ENCODE results near the gene AGTR1. TPM values are rescaled to one million over a fixed set of nuclear protein-coding genes. Genes with fewer than 3 reads are reported as not detected.

The AGTR1 gene
- polyA plus RNA-seq, 1 donor (not counting 4 experiments of a cell fraction or from before 2014, with no cell fraction given) = not detected

- dilution Hi-C loops (cut with MboI; ENCODE audit: extremely low pct_ligation_motif_present, low sequenced_read_pairs) = no loop called here
- Histone ChIP-seq H4K20me1 (ENCODE audit: control insufficient read depth, extremely low read depth, insufficient read depth, low read length) (no peaks in the 10 kb centered on the region), H3K36me3 (ENCODE audit: control insufficient read depth in 2 of 2, extremely low read depth in 1 of 2, insufficient read depth in 2 of 2, low read length in 2 of 2) (no peaks in the 10 kb centered on the region), H3K9me3 (ENCODE audit: control insufficient read depth, low read depth, low read length) (no peaks in the 10 kb centered on the region), H2AFZ (ENCODE audit: control insufficient read depth, low read length) (no peak overlapping the region), H3K27me3 (ENCODE audit: control insufficient read depth, extremely low read depth, insufficient read depth, low read length) (no peaks in the 10 kb centered on the region), H3K27ac (ENCODE audit: control insufficient read depth, insufficient read depth, low read length) (no peak overlapping the region), H3K9me1 (ENCODE audit: control insufficient read depth, extremely low read depth, insufficient read depth, low read length) (no peaks in the 10 kb centered on the region), H3K79me2 (ENCODE audit: control insufficient read depth, insufficient read depth, low read length) (no peaks in the 10 kb centered on the region), H3K4me3 (ENCODE audit: control insufficient read depth in 2 of 3, extremely low read depth in 1 of 3, insufficient read depth in 2 of 3, low read depth in 1 of 3, low read length in 3 of 3) (no peak overlapping the region), H3K4me2 (ENCODE audit: control insufficient read depth, extremely low read depth, insufficient read depth, low read depth, low read length) (no peak overlapping the region), H3K9ac (ENCODE audit: control insufficient read depth, extremely low read depth, insufficient read depth, low read length) (no peak overlapping the region), H3K4me1 (ENCODE audit: control insufficient read depth, extremely low read depth, insufficient read depth, low read length) (no peaks in the 10 kb centered on the region)
- TF ChIP-seq CTCF (optimal IDR thresholded peaks at IDR 0.05 in 1 of 3, IDR thresholded peaks at IDR 0.05 in 1 of 3, conservative IDR thresholded peaks at IDR 0.05 in 1 of 3; ENCODE audit: extremely low read depth in 1 of 3, insufficient read depth in 2 of 3, low read length in 3 of 3) (no peak), EZH2 (IDR thresholded peaks at IDR 0.05; ENCODE audit: low read length) (no peak)
- DNase-seq (ENCODE audit: low read depth, low spot score) (no peak), FAIRE-seq (no peak)
Measured at GRCh38 chr3:148763986-148764935, 66.6 kb downstream of the AGTR1 start.

GRCh38 chr3:148772361-148772760 is 74.7 kb downstream of the AGTR1 start:
- TF ChIP-seq EZH2 (IDR thresholded peaks at IDR 0.05; ENCODE audit: low read length) = no peak
- TF ChIP-seq CTCF (optimal IDR thresholded peaks at IDR 0.05 in 1 of 3, IDR thresholded peaks at IDR 0.05 in 1 of 3, conservative IDR thresholded peaks at IDR 0.05 in 1 of 3; ENCODE audit: extremely low read depth in 1 of 3, insufficient read depth in 2 of 3, low read length in 3 of 3) = no peak
- Histone ChIP-seq H3K4me3 (ENCODE audit: control insufficient read depth in 2 of 3, extremely low read depth in 1 of 3, insufficient read depth in 2 of 3, low read depth in 1 of 3, low read length in 3 of 3) (no peak overlapping the region), H3K9me3 (ENCODE audit: control insufficient read depth, low read depth, low read length) (no peaks in the 10 kb centered on the region), H3K79me2 (ENCODE audit: control insufficient read depth, insufficient read depth, low read length) (no peaks in the 10 kb centered on the region), H3K9ac (ENCODE audit: control insufficient read depth, extremely low read depth, insufficient read depth, low read length) (no peak overlapping the region), H4K20me1 (ENCODE audit: control insufficient read depth, extremely low read depth, insufficient read depth, low read length) (no peaks in the 10 kb centered on the region), H3K9me1 (ENCODE audit: control insufficient read depth, extremely low read depth, insufficient read depth, low read length) (no peaks in the 10 kb centered on the region), H3K27me3 (ENCODE audit: control insufficient read depth, extremely low read depth, insufficient read depth, low read length) (no peaks in the 10 kb centered on the region), H3K36me3 (ENCODE audit: control insufficient read depth in 2 of 2, extremely low read depth in 1 of 2, insufficient read depth in 2 of 2, low read length in 2 of 2) (no peaks in the 10 kb centered on the region), H2AFZ (ENCODE audit: control insufficient read depth, low read length) (no peak overlapping the region), H3K27ac (ENCODE audit: control insufficient read depth, insufficient read depth, low read length) (no peak overlapping the region), H3K4me2 (ENCODE audit: control insufficient read depth, extremely low read depth, insufficient read depth, low read depth, low read length) (no peak overlapping the region), H3K4me1 (ENCODE audit: control insufficient read depth, extremely low read depth, insufficient read depth, low read length) (no peaks in the 10 kb centered on the region)
- DNase-seq (ENCODE audit: low read depth, low spot score) (no peak), FAIRE-seq (no peak)
- dilution Hi-C loops (cut with MboI; ENCODE audit: extremely low pct_ligation_motif_present, low sequenced_read_pairs) = no loop called here
